Activated CD8-positive, alpha-beta memory T cell treated with anti-CD3 and anti-CD28 coated beads for 4 hours (primary cell): ENCODE measurements around the gene CACFD1.

ENCODE experiments used
- DNase-seq, 2 donors: peaks; one replicate each; pipeline ENCODE4 v3.0.0-alpha.2; 2020; ENCODE audit warnings: low read depth in 2 of 2

Gene CACFD1

DNA sequence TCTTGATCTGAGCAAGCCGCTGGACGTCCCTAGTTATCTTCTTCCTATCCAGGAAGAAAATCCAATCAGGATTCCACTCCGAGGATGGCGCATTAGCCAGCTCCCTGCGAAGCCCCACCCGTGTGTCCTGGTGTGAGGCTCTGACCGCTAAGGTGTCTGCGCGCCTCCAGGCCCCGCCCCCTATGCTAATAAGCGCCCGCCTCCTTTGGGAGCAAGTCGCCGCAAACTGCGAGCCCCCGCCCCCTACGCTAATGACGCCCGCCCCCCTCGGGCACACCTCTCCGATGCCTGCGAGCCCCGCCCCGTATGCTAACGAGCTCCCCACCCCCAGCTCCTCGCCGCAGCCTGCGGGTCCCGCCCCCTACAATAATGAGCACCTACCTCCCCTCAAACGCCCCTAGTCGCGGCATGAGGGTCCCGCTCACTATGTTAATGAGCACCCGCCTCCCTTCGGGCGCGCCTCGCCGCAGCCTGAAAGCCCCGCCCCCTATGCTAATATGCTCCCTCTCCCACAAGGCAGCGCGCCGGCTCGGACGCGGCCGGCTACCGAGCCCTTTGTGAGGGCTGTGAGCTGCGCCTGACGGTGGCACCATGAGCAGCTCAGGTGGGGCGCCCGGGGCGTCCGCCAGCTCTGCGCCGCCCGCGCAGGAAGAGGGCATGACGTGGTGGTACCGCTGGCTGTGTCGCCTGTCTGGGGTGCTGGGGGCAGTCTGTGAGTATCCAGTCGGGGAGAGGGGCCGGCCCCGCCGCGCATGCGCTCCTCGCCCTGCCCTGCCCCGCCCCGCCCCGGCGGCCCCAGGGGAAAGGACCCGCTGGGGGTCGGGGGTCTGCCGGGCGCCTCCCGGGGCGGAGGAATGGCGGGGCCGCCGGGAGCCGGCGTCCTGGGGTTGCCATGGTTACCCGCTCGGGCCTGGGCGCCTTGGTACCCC, at the start of gene CACFD1:
Gene CACFD1 (plus strand): TSS at position 503 of the 929 bp plus-strand sequence. CDS start 89 bp downstream, at position 592.
- DNase-seq = peak; percentile 79 to 88

DNA sequence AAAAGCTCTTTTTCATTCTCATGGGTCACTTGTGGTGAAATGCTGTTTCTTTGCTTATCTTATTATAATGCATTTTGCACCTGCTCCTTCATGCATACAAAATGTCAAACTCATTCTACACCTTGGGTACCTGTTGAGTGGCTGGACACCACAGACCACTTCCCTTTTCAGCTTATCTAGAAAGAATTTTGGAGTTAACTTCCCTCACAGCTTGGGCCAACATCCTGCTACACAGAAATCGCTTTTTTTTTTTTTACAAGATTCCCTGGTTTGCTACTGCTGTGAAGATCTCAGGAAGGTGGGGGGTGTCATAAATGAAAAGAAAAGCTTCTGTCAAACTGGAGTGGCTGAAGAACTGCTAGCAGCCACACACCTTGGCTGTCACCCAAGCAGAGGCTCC, 44.6 kb upstream of the CACFD1 start:
- no peak for DNase-seq

DNA sequence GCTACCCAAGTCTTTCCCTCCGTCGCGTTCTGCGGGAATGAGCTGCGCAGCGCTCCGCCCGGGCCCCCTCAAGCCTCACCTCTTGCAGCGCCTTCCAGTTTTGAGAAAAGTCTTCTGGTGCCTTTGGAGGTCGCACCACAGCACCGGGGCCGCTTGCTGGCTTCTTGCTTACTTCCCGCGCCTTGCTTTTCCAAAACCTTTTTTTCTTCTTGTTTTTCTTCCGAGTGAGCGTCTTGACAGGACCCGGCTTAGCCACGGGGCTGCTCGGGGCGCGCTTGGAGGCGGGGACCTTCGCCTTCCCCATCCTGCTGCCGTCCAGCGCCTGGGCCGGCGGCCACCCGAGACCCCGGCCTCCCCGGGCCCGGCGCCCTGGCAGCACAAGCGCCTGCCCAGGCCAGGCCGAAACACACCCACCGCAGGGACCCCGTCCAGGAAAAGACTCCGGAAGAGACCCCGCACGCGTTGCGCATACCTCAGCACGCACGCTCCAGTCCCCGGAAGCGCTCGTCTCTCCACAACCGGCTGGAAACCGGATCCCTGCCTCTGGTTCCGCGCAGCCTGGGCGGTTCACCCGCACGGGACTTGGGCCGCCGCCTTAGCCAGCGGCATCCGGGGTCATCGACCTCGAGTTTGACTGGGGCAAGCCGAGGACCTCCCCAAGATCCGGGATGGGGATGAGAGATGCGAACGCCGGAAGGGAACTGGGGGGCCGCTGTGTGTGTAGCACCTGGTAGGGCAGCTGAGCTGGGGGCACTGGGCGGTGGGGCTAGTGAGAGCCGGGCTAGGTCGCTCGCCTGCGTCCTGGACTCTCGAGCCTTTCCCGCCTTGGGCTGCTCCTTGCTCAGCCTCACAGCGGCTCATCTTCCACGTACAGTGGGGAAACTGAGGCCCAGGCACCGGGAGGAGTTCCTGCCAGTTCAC, 42.0 kb upstream of the CACFD1 start, which contains the start of gene REXO4:
Gene REXO4 (minus strand): TSS at position 470 of the 921 bp plus-strand sequence. CDS start 166 bp downstream, at position 304.
- DNase-seq = peak; percentile 66 to 70

DNA sequence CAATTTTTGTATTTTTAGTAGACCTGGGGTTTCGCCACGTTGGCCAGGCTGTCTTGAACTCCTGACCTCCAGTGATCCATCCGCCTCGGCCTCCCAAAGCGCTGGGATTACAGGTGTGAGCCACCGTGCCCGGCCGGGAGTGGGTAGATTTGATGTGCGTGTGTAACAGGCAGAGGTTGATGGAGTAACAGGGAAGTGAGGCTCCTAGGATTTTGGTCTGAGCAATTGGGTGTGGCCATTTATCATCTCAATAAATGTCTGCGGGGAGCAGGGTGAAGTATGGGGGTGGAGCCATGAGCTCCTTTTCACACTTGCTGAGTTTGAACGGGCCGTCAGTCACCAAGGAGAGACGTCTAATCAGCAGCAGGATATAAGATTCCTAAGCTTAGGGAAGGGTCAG, 40.8 kb upstream of the CACFD1 start:
- DNase-seq = no peak

DNA sequence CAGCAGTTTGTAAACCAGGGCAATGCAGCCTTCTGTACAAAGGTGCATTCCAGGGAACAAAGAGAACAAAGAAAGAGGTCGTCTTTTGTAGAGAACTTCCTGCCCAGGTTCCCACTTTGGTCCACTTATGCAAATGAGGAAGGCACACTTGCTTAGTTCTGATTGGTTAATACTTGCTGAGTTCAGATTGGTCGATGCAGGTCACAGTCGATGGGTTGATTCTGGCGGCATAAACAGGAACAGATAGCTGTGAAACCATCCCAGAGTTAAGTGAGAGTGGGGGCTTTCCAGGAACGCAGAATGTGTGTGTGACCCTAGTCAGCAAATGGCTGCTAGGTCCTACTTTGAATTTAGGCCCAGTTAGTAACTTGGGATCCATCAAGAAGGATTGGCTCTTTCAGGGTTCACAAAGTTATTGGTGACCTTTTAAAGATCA, 39.4 kb upstream of the CACFD1 start:
- no peak for DNase-seq

DNA sequence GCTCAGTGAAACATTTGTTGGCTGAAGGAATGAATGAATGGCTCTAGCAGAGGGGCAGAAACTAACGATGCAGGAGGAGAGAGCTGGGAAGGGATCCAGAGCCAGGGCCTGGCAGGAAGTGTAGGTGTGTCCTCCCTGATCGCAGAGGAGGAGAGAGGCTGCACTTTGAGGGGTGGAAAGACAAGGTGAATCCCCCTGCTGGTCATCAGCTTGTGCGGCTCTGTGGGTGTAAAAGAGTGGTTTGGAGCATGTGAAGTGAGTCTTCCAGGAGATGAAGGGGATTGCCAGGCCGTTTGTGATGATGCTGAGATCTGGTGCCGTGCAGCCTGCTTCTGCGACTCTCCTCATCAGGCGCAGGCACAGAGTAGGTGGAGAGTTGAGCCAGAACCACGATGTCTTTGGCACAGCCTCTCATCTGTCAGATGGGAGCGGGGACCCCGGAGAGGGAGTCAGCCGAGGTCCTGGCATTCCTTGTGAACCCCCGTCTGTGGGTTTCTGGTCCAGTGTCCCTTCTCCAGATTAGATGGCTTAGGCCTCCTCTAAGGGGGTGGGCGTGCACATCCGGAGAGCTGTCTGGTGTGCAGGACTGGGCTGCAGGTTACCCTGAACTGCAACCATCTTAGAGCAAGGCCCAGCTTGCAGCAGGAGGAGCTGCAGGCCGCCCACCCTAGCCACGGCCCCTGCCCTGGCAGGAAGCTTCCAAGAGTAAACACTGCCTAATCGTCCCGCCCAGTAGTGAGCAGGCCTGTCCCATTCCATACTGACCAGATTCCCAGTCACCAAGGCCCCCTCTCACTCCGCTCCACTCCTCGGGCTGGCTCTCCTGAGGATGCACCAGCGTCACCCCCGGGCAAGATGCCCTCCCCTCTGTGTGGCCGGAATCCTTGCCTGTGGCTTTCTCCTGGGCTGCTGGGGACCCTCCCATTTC, 37.9 kb upstream of the CACFD1 start, which contains the start of gene ADAMTS13:
Gene ADAMTS13 (plus strand): TSS at position 753 of the 928 bp plus-strand sequence. CDS start 77 bp downstream, at position 830.
- DNase-seq = no peak

DNA sequence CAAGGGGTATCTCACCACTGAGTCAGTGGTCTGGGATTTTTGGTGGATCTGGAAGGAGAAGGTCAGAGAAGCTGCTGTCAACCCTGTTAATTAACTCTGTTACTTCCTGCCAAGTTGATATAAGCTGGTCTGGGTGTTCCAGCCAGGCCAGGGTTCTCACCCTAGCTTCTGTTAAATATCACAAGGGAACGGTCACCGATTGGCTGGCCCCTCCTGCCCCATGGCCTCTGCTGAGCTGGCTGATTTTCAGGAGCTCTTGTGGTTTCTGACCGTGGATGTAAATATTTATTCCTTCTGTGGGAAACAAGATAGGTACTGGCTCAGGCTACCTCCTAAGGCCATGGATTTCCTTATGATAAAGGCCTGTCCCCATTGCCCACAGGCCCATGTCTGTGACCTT, 36.6 kb upstream of the CACFD1 start:
- no peak for DNase-seq

DNA sequence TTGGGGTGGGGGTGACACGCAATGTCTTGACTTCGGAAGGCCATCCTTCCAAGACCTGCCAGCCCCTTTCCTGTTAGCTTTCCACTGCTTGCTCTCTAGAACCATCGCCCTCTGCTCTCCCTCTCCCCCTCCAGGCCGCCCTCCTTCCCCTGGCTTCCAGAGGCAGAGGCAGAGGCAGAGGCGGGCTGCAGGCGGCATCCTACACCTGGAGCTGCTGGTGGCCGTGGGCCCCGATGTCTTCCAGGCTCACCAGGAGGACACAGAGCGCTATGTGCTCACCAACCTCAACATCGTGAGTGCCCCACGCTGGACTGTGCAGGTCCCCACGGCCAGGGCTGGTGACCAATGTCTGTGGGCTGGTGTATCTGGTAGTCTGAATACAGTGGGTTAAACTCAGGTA, 35.6 kb upstream of the CACFD1 start:
- DNase-seq = no peak

DNA sequence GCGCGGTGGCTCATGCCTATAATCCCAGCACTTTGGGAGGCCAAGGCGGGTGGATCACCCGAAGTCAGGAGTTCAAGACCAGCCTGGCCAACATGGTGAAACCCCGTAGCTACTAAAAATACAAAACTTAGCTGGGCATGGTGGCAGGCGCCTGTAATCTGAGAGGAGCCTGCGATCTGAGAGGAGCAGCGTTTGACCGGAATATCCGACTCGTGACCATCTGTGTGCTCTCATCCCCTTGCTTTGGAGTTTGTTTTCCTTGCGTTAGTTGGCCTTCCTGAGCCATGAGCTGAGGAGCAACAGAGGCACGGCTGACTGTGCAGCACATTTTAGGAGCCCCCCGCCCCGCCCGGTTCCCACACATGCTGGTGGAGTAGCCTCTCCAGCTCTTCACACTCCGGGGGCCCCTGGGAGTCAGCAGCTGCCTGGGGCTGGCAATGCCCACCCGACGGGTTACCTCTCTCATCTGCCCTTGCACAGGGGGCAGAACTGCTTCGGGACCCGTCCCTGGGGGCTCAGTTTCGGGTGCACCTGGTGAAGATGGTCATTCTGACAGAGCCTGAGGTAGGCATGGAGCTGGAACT, 34.6 kb upstream of the CACFD1 start:
- no peak for DNase-seq

DNA sequence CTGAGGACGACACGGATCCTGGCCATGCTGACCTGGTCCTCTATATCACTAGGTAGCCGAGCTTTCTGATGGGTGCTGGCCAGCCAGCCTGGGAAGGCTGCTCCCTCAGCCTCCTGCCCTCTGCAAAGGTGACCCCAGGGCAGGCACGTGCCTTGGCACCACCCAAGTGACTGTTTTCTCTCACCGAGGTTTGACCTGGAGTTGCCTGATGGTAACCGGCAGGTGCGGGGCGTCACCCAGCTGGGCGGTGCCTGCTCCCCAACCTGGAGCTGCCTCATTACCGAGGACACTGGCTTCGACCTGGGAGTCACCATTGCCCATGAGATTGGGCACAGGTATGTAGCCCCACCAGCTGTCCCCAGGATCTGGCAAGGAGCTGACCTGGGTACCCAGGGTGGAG, 33.8 kb upstream of the CACFD1 start:
- no peak for DNase-seq

DNA sequence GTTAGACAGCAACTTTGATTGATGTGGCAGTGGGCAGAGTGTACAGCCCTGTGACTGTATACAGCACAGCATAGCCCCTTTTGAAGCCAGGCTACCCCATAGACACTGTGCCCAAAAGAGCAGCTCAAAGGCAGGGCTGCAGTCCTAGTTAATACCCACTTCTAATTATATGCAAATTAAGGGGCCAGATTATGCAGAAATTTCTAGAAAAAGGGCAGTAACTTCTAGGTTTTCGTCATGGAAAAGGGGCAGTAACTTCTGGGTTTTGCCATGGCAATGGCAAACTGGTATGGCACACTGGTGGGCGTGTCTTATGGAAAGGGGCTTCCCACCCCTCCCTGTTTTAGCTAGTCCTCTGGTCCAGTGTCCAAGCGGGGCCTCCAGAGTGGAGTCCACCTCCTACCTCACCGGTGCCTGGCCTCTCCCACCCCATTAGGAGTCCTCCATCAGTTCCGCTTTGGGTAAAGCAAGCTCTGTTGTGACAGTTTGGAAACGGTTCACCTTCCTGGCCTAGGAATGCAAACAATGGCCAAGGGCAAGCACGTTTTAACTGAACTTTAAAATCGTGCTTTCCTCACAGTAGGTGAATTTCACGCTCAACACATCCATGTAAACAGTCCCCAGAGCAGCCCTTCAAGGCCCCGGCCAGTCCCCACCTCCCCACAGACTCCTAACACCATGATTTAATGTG, 32.0 kb upstream of the CACFD1 start:
- DNase-seq = no peak

DNA sequence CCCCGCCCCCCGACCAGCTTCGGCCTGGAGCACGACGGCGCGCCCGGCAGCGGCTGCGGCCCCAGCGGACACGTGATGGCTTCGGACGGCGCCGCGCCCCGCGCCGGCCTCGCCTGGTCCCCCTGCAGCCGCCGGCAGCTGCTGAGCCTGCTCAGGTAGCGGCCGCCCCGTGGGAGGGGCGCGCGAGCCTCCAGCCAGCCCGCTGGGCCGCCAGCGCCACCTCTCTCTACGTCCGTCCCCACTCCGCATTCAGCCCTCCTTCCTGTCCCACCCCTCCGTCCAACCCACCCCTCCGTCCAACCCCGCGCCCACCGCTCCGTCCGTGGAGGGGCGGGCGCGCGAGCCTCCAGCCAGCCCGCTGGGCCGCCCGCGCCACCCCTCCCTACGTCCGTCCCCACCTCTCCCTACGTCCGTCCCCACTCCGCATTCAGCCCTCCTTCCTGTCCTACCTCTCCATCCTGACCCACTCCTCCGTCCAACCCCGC, 31.1 kb upstream of the CACFD1 start:
- DNase-seq = no peak

DNA sequence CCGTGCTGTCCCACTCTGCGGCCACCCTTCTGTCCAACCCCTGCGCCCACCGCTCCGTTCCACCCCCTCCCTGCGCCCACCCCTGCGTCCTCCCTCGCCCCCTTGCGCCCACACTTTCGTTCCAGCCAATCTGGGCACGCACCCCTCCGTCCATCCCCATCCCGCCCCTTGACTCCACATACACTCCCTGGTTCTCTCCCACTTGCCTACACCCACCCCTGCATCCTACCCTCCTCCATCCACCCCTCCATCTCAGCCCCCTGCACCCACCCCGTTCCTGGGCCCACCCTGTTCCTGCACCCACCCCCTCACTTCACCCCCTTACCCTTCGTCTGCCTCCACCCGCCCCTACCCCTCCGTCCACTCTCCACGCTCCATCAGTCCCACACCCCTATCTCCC, 30.6 kb upstream of the CACFD1 start:
- no peak for DNase-seq

DNA sequence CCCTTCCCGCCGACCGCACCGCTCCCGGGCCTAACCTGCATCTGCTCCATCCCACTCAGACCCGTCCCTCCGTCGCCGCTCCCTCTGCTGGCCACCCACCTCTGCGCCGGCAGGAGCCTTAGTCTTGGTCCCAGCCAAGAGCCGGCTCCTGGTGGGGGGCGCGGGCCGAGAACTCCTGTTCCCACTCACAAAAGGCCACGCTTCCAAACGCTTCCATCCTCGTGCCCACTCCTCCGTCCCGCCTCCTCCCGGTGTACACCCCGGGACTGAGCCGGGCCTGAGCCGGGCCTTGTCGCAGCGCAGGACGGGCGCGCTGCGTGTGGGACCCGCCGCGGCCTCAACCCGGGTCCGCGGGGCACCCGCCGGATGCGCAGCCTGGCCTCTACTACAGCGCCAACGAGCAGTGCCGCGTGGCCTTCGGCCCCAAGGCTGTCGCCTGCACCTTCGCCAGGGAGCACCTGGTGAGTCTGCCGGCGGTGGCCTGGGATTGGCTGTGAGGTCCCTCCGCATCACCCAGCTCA, 30.1 kb upstream of the CACFD1 start:
- no peak for DNase-seq

DNA sequence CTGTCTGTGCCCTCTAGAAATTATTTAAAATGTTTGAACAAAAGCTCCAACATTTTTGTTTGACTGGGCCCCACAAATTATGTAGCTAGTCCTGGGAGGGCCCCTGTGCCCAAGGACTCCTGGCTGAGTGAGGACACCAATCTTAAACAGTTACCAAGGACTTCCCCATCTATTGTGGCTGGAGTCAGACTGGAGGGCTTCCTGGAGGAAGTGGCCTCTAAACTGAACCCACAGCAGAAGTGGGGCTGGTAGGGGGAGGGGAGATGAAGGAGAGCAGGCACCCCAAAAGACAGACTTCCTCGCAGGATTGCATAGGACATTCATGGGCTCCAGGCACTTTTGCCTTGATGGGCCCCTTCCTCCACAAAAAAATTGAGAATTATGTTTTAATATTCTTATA, 29.5 kb upstream of the CACFD1 start:
- DNase-seq = no peak

DNA sequence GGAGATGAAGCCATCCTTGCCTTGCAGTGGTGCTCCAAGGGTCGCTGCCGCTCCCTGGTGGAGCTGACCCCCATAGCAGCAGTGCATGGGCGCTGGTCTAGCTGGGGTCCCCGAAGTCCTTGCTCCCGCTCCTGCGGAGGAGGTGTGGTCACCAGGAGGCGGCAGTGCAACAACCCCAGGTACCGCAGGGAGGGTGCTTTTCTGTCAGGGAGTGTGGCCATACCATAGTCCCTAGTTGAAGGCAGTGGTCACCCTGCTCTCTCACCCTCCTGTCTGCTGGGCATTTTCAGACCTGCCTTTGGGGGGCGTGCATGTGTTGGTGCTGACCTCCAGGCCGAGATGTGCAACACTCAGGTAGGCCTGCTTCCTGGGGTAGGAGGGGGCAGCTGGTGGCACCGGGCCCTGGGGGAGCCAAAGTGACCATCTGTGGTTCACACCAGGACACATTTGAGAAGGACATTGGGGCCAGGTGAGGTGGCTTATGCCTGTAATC, 26.4 kb upstream of the CACFD1 start:
- DNase-seq = no peak

DNA sequence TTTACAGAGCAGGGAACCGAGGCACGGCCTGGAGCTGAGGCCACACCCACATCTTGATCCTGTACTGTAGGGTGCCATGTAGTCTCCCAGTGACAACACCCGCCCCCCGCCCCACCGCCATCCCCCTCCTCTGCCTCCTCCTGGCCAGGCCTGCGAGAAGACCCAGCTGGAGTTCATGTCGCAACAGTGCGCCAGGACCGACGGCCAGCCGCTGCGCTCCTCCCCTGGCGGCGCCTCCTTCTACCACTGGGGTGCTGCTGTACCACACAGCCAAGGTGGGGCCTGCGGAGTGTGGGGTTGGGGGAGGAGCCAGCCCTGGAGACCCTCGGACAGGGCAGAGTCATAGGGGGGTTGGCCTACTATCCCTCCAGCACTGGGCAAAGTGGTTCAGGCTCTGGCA, 23.1 kb upstream of the CACFD1 start:
- no peak for DNase-seq

DNA sequence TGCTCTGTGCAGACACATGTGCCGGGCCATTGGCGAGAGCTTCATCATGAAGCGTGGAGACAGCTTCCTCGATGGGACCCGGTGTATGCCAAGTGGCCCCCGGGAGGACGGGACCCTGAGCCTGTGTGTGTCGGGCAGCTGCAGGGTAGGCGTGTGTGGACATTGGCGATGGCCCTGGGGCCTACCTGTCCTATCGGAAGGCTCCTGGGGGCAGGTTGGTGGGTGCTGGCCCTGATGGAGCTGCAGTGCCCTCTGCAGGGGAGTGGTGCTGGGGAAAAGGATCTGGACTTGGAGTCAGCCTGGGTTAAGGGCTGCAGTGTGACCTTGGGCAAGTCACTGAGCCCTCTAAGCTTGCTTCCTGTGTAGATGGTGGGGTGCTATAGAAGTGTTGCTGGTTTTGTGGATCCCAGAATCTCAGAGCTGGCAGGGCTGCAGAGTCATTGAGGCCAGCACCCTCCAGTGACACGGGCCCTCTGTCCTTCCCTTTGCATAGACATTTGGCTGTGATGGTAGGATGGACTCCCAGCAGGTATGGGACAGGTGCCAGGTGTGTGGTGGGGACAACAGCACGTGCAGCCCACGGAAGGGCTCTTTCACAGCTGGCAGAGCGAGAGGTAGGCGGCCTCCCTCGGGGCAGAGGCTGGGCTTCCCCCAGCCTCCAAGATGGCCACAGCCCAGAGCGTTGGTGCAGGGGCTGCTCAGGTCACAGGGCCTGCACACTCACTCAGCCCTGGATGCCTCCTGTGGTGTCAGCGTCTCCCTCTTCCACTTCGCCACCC, 21.8 kb upstream of the CACFD1 start:
- no peak for DNase-seq

DNA sequence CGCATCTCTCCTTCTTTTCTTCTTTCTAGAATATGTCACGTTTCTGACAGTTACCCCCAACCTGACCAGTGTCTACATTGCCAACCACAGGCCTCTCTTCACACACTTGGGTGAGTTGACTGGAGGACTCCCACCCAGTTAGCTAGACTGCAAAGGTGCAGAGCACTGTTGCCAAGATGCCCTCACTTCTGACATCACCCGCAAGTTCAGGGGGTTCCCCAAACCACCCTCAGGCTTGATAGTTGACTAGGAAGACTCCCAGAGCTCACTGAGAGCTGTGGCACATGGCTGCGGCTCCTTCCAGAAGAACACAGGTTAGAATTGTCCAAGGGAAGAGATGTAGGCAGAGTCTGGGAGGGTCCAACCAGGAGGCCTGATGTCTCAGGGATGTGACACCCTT, 20.4 kb upstream of the CACFD1 start:
- no peak for DNase-seq
